GM19025 (cell line): ENCODE results near the gene OCIAD2.
"Not testable (repeated sequence)": the region's sequence is repeated elsewhere in the genome, so short reads cannot be mapped to it uniquely, and the experiment has no call there.

ENCODE experiments used
- ATAC-seq: cut with Tn5 transposase; IDR thresholded peaks from one replicate; pipeline ENCODE4 v1.9.1; 2021; ENCODE audit warnings: mild to moderate bottlenecking, low read depth, moderate library complexity; ENCODE audit not compliant: unreplicated experiment

Gene OCIAD2

GRCh38 chr4:48907706-48908477 lies 1.3 kb upstream of the OCIAD2 start:
- no peak for ATAC-seq

GRCh38 chr4:48905363-48906015 lies 1.1 kb downstream of the OCIAD2 start:
- no peak for ATAC-seq

- ATAC-seq, result no peak
Observed at GRCh38 chr4:48904541-48905142, 1.9 kb downstream of the OCIAD2 start.

GRCh38 chr4:48904101-48904500 lies 2.5 kb downstream of the OCIAD2 start:
- ATAC-seq, result no peak

- ATAC-seq, result no peak
Observed at GRCh38 chr4:48902266-48902665, 4.3 kb downstream of the OCIAD2 start.

- ATAC-seq, result no peak
Observed at GRCh38 chr4:48901196-48901595, 5.4 kb downstream of the OCIAD2 start.

- no peak for ATAC-seq
Observed at GRCh38 chr4:48899950-48900349, 6.6 kb downstream of the OCIAD2 start.

GRCh38 chr4:48899432-48899749 lies 7.2 kb downstream of the OCIAD2 start:
- ATAC-seq, result no peak

GRCh38 chr4:48898733-48899431 lies 7.7 kb downstream of the OCIAD2 start:
- ATAC-seq, result no peak

GRCh38 chr4:48896845-48897244 lies 9.7 kb downstream of the OCIAD2 start:
- no peak for ATAC-seq

GRCh38 chr4:48891028-48891619 lies 15.4 kb downstream of the OCIAD2 start:
- no peak for ATAC-seq

- not testable (repeated sequence) for ATAC-seq
Observed at GRCh38 chr4:48889750-48890149, 16.8 kb downstream of the OCIAD2 start.

GRCh38 chr4:48881646-48882045 lies 24.9 kb downstream of the OCIAD2 start:
- ATAC-seq, result not testable (repeated sequence)

- ATAC-seq, result no peak
Observed at GRCh38 chr4:48879561-48880442, 26.8 kb downstream of the OCIAD2 start.

- no peak for ATAC-seq
Observed at GRCh38 chr4:48877827-48878535, 28.6 kb downstream of the OCIAD2 start.

GRCh38 chr4:48864696-48865095 lies 41.9 kb downstream of the OCIAD2 start:
- not testable (repeated sequence) for ATAC-seq

GRCh38 chr4:48863728-48864127 lies 42.8 kb downstream of the OCIAD2 start:
- no peak for ATAC-seq

- no peak for ATAC-seq
Observed at GRCh38 chr4:48862661-48863060, 43.9 kb downstream of the OCIAD2 start.

GRCh38 chr4:48862038-48862437 lies 44.5 kb downstream of the OCIAD2 start:
- no peak for ATAC-seq
